HepG2 (cell line): ENCODE measurements around the gene ZNF618. TPM values are rescaled to one million over a fixed set of nuclear protein-coding genes. Genes with fewer than 3 reads are reported as not detected.

ENCODE experiments used
- AGO1 ChIP-seq: fragments of 200-400 bp; formaldehyde crosslinking; IDR thresholded peaks from 2 replicates; pipeline ENCODE4 v1.6.1; 2017; ENCODE audit warnings: mild to moderate bottlenecking, low read depth, low read length, moderate library complexity; ENCODE audit not compliant: poor library complexity, severe bottlenecking
- HNRNPLL ChIP-seq: fragments of 200-400 bp; formaldehyde crosslinking; IDR thresholded peaks from 2 replicates; pipeline ENCODE4 v1.6.1; 2017; ENCODE audit warnings: mild to moderate bottlenecking, low read depth, low read length; ENCODE audit not compliant: poor library complexity, severe bottlenecking
- HOXA9 ChIP-seq: sonication (generic); formaldehyde crosslinking; IDR thresholded peaks from 2 replicates; pipeline ENCODE4 v1.8.1; 2022; ENCODE audit warnings: missing genetic modification reagents, mild to moderate bottlenecking, moderate library complexity, borderline replicate concordance
- MED8 ChIP-seq: sonication (generic); formaldehyde crosslinking; IDR thresholded peaks from 2 replicates; pipeline ENCODE4 v1.8.1; 2023; ENCODE audit warnings: mild to moderate bottlenecking, missing genetic modification reagents; ENCODE audit not compliant: insufficient replicate concordance
- NFE2L2 ChIP-seq: fragments of 150-350 bp; IDR thresholded peaks from 2 replicates; pipeline ENCODE4 v1.6.1; 2014; ENCODE audit warnings: low read length
- NR2F1 ChIP-seq, 2 experiments: fragments of 450-650 bp in 1 of 2; formaldehyde crosslinking in 1 of 2; IDR thresholded peaks; 2 replicates each; pipeline versions ENCODE4 v1.5.0 to v1.6.1; 2016 to 2020; ENCODE audit warnings: mild to moderate bottlenecking in 1 of 2, missing compliant biosample characterization in 1 of 2, missing genetic modification reagents in 1 of 2, moderate library complexity in 1 of 2
- PRPF4 ChIP-seq: fragments of 200-400 bp; formaldehyde crosslinking; IDR thresholded peaks from 2 replicates; pipeline ENCODE4 v1.6.1; 2016; ENCODE audit warnings: low read length, low read depth; ENCODE audit not compliant: poor library complexity, severe bottlenecking
- SRF ChIP-seq: IDR thresholded peaks from 2 replicates; pipeline ENCODE4 v1.6.1; 2011; ENCODE audit warnings: mild to moderate bottlenecking, low read depth, low read length, moderate library complexity
- ZNF670 ChIP-seq: sonication (generic); formaldehyde crosslinking; IDR thresholded peaks from 2 replicates; pipeline ENCODE4 v1.8.0; 2022; ENCODE audit warnings: mild to moderate bottlenecking, missing genetic modification reagents, borderline replicate concordance
- ZSCAN21 ChIP-seq: sonication (generic); formaldehyde crosslinking; IDR thresholded peaks from 2 replicates; pipeline ENCODE4 v1.8.0; 2022; ENCODE audit warnings: mild to moderate bottlenecking, missing genetic modification reagents, moderate library complexity, borderline replicate concordance
- polyA plus RNA-seq, 8 experiments: library from polyadenylated mRNA; depleted of rRNA in 3 of 8; stranded (reverse) in 7 of 8; unstranded in 1 of 8; fragments of >200 nt; fragmentation: Illumina TruSeq in 4 of 8; extraction: Trizol in 4 of 8; gene quantifications; 2 replicates each; pipeline versions ENCODE4 v1.2.1 to v1.2.3, GENCODE V29; 2011 to 2016; ENCODE audit warnings: low read depth in 4 of 8, missing spikeins in 1 of 8, mixed read lengths in 1 of 8; ENCODE audit not compliant: insufficient read depth in 1 of 8
- total RNA-seq, 5 experiments: library from RNA; depleted of rRNA; stranded (reverse); fragments of >200 nt; fragmentation: Illumina TruSeq; extraction: Trizol; gene quantifications; 2 replicates each; pipeline ENCODE4 v1.2.3, GENCODE V29; 2016; ENCODE audit warnings: low read depth in 1 of 5
- TF ChIP-seq, protein P1 (sequence below): IDR thresholded peaks from 2 replicates; pipeline ENCODE4 v1.6.1; 2016; ENCODE audit warnings: mild to moderate bottlenecking
- TF ChIP-seq, protein P2 (sequence below): sonication (generic); formaldehyde crosslinking; IDR thresholded peaks from 2 replicates; pipeline ENCODE4 v1.5.0; 2020; ENCODE audit warnings: mild to moderate bottlenecking, missing genetic modification reagents, borderline replicate concordance
- TF ChIP-seq, protein P3 (sequence below): sonication (generic); formaldehyde crosslinking; IDR thresholded peaks from 2 replicates; pipeline ENCODE4 v1.4.0; 2020; ENCODE audit warnings: missing genetic modification reagents, mild to moderate bottlenecking, borderline replicate concordance
- TF ChIP-seq, protein P4 (sequence below): sonication (generic); formaldehyde crosslinking; IDR thresholded peaks from 2 replicates; pipeline ENCODE4 v1.4.0; 2020; ENCODE audit warnings: missing genetic modification reagents

The ZNF618 gene
- total and polyA plus RNA-seq, 2 of the 13 experiments (the other 11 are each of a cell fraction or from before 2014, with no cell fraction given), result 0.07 TPM

DNA sequence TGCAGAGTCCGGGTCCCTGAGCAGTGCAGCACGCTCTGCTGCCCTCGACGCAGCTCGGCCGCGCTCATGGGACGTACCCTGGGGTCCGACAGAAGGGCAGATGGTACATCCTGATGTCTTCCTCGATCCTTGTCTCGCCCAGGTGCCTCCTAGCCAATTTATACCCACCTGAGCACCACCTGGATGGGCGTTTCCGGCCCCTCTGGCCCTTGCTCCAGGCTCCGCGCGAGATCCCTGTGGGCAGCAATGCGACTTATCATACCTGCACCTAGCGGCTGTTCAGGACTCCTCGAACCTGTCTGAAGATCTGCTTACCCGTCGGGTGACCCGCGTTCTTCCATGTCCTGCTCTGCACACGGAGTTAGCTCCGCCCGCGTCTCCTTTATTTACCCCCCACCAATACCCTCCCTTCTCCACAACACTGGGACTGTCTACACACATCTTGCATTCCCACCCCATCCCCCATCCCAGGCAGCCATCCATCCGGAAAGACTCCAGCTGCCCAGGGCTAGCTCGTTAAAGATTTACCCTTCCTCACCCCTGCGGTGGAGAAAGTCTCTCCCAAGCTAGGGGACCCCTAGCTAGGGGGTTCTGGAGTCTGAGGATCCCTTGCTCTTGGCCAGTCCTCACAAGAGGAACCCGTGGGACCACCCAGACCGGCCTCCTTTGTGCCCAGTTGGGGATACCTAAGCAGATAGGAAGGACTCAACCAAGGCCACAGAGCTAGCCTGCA, 223.0 kb downstream of the ZNF618 start, which contains the start of gene KIF12 (continued):
- no peak for TF ChIP-seq AGO1
- no peak for TF ChIP-seq HNRNPLL
- TF ChIP-seq, protein P1, sequence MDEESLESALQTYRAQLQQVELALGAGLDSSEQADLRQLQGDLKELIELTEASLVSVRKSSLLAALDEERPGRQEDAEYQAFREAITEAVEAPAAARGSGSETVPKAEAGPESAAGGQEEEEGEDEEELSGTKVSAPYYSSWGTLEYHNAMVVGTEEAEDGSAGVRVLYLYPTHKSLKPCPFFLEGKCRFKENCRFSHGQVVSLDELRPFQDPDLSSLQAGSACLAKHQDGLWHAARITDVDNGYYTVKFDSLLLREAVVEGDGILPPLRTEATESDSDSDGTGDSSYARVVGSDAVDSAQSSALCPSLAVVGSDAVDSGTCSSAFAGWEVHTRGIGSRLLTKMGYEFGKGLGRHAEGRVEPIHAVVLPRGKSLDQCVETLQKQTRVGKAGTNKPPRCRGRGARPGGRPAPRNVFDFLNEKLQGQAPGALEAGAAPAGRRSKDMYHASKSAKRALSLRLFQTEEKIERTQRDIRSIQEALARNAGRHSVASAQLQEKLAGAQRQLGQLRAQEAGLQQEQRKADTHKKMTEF, result peak; percentile 43; the same call in 1 of the 2 replicates
- TF ChIP-seq, protein P2, sequence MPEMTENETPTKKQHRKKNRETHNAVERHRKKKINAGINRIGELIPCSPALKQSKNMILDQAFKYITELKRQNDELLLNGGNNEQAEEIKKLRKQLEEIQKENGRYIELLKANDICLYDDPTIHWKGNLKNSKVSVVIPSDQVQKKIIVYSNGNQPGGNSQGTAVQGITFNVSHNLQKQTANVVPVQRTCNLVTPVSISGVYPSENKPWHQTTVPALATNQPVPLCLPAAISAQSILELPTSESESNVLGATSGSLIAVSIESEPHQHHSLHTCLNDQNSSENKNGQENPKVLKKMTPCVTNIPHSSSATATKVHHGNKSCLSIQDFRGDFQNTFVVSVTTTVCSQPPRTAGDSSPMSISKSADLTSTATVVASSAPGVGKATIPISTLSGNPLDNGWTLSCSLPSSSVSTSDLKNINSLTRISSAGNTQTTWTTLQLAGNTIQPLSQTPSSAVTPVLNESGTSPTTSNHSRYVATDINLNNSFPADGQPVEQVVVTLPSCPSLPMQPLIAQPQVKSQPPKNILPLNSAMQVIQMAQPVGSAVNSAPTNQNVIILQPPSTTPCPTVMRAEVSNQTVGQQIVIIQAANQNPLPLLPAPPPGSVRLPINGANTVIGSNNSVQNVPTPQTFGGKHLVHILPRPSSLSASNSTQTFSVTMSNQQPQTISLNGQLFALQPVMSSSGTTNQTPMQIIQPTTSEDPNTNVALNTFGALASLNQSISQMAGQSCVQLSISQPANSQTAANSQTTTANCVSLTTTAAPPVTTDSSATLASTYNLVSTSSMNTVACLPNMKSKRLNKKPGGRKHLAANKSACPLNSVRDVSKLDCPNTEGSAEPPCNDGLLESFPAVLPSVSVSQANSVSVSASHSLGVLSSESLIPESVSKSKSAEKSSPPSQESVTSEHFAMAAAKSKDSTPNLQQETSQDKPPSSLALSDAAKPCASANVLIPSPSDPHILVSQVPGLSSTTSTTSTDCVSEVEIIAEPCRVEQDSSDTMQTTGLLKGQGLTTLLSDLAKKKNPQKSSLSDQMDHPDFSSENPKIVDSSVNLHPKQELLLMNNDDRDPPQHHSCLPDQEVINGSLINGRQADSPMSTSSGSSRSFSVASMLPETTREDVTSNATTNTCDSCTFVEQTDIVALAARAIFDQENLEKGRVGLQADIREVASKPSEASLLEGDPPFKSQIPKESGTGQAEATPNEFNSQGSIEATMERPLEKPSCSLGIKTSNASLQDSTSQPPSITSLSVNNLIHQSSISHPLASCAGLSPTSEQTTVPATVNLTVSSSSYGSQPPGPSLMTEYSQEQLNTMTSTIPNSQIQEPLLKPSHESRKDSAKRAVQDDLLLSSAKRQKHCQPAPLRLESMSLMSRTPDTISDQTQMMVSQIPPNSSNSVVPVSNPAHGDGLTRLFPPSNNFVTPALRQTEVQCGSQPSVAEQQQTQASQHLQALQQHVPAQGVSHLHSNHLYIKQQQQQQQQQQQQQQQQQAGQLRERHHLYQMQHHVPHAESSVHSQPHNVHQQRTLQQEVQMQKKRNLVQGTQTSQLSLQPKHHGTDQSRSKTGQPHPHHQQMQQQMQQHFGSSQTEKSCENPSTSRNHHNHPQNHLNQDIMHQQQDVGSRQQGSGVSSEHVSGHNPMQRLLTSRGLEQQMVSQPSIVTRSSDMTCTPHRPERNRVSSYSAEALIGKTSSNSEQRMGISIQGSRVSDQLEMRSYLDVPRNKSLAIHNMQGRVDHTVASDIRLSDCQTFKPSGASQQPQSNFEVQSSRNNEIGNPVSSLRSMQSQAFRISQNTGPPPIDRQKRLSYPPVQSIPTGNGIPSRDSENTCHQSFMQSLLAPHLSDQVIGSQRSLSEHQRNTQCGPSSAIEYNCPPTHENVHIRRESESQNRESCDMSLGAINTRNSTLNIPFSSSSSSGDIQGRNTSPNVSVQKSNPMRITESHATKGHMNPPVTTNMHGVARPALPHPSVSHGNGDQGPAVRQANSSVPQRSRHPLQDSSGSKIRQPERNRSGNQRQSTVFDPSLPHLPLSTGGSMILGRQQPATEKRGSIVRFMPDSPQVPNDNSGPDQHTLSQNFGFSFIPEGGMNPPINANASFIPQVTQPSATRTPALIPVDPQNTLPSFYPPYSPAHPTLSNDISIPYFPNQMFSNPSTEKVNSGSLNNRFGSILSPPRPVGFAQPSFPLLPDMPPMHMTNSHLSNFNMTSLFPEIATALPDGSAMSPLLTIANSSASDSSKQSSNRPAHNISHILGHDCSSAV (CRISPR knock-in tag), result no peak
- TF ChIP-seq ZSCAN21 (CRISPR knock-in tag), result no peak; the same call in 1 of the 2 replicates
- TF ChIP-seq, protein P3, sequence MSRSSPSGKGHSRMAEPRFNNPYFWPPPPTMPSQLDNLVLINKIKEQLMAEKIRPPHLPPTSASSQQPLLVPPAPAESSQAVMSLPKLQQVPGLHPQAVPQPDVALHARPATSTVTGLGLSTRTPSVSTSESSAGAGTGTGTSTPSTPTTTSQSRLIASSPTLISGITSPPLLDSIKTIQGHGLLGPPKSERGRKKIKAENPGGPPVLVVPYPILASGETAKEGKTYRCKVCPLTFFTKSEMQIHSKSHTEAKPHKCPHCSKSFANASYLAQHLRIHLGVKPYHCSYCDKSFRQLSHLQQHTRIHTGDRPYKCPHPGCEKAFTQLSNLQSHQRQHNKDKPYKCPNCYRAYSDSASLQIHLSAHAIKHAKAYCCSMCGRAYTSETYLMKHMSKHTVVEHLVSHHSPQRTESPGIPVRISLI (CRISPR knock-in tag), result peak; percentile 30; the same call in 1 of the 2 replicates
- no peak for TF ChIP-seq NR2F1 (CRISPR knock-in tag; IDR thresholded peaks at IDR 0.05)
- TF ChIP-seq ZNF670 (CRISPR knock-in tag), result no peak
- TF ChIP-seq SRF, result no peak
- TF ChIP-seq PRPF4, result peak; percentile 64
- TF ChIP-seq, protein P4, sequence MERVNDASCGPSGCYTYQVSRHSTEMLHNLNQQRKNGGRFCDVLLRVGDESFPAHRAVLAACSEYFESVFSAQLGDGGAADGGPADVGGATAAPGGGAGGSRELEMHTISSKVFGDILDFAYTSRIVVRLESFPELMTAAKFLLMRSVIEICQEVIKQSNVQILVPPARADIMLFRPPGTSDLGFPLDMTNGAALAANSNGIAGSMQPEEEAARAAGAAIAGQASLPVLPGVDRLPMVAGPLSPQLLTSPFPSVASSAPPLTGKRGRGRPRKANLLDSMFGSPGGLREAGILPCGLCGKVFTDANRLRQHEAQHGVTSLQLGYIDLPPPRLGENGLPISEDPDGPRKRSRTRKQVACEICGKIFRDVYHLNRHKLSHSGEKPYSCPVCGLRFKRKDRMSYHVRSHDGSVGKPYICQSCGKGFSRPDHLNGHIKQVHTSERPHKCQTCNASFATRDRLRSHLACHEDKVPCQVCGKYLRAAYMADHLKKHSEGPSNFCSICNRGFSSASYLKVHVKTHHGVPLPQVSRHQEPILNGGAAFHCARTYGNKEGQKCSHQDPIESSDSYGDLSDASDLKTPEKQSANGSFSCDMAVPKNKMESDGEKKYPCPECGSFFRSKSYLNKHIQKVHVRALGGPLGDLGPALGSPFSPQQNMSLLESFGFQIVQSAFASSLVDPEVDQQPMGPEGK (CRISPR knock-in tag), result peak; percentile 91
- TF ChIP-seq MED8, result peak; percentile 52
- TF ChIP-seq HOXA9 (CRISPR knock-in tag), result no peak
- no peak for TF ChIP-seq NFE2L2
